SK-N-MC (cell line): Measurements from ENCODE around the gene RABGGTA.

ENCODE experiments used
- EZH2 ChIP-seq: fragments of 200-600 bp; sonication (generic); IDR thresholded peaks from one replicate; pipeline ENCODE4 v1.6.1; 2017; ENCODE audit warnings: antibody characterized with exemption
- POLR2AphosphoS5 ChIP-seq: IDR thresholded peaks from 2 replicates; pipeline ENCODE4 v1.6.1; 2012; ENCODE audit warnings: mild to moderate bottlenecking, low read depth, low read length, borderline replicate concordance

DNA sequence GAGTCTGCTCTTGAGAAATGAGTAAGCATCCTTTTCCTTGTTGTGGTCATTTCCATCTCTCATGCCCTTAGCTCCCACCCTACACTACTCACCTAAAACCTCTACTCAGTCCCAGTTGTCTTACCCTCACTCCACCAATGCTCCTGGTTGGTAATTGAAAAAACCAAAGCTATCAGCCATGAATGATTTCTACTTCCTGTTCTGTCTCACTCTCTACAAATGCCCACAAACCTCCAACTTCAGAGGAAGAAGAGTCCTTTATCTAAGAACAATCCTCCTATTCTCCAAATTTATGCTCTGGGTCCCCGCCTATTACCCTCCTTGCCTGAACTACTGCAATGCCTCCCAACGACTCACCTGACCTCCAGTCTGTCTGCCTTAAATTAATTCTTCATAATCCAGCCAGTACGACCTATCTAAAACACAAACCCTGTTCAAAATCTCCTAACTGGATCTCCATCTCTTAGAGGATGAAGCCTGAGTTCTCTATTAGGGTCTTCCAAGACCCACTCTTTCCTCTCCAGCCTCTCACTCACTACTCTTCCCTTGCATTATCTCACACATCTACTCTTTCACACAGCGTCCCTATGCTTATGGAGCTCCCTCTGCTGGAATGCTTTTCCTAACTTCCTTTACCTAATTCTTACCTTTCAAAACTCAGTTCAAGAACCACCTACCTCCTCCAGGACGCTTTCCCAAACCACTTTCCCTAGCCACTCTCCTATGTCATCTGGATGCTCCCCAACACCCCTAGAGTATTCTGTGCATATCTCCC is 26.0 kb upstream of the RABGGTA start:
- TF ChIP-seq EZH2 (no peak), POLR2AphosphoS5 (no peak)
